ENCODE measurements around the gene CRX. TPM values are rescaled to one million over a fixed set of nuclear protein-coding genes. Genes with fewer than 3 reads are reported as not detected.
A peak's percentile ranks its signal among the peaks of the same experiment; 100 is the strongest.
"Not testable (repeated sequence)": the region's sequence is repeated elsewhere in the genome, so short reads cannot be mapped to it uniquely, and the experiment has no call there.

Gene CRX
- total and polyA plus RNA-seq, 11 donors = not detected

- Histone ChIP-seq H3K27ac (no peak overlapping the region), H3K4me1 (no peaks in the 10 kb centered on the region), H3K27me3 (peaks cover 0 to 51% (median 13%) of the 10 kb centered on the region in 9 donors), H3K36me3 (no peaks in the 10 kb centered on the region), H3K9me3 (no peaks in the 10 kb centered on the region), H3K4me3 (no peak overlapping the region)
- ATAC-seq (no peak), DNase-seq (no peak)
- intact Hi-C loops (cut with DNase I) = no loop called here
- 42 to 60% (median 51%) methylated on average over 5 of the region's 5 CpGs for WGBS, 4 donors
- no peak for TF ChIP-seq POLR2A (IDR thresholded peaks at IDR 0.05)
Observed at GRCh38 chr19:47842941-47843340, 21.2 kb downstream of the CRX start.

- no peak overlapping the region for H3K27ac ChIP-seq
- 50 to 58% (median 55%) methylated on average over 10 of the region's 10 CpGs for WGBS, 4 donors
- H3K9me3 ChIP-seq = no peaks in the 10 kb centered on the region
- TF ChIP-seq CTCF (IDR thresholded peaks at IDR 0.05) (no peak), POLR2A (IDR thresholded peaks at IDR 0.05) (no peak)
- H3K4me1 ChIP-seq = no peaks in the 10 kb centered on the region
- H3K4me3 ChIP-seq = no peak overlapping the region
- DNase-seq (no peak), ATAC-seq (no peak)
- peaks cover 0 to 66% (median 30%) of the 10 kb centered on the region in 9 donors for H3K27me3 ChIP-seq
- intact Hi-C loops (cut with DNase I) = no loop called here
- no peaks in the 10 kb centered on the region for H3K36me3 ChIP-seq
Observed at GRCh38 chr19:47848425-47848822, 26.7 kb downstream of the CRX start.

GRCh38 chr19:47848823-47849473 lies 27.2 kb downstream of the CRX start:
- H3K9me3 ChIP-seq = no peaks in the 10 kb centered on the region
- H3K27me3 ChIP-seq = peaks cover 0 to 71% (median 30%) of the 10 kb centered on the region in 9 donors
- WGBS, 4 donors = 2 to 6% (median 3%) methylated on average over 22 of the region's 22 CpGs
- H3K4me1 ChIP-seq = no peaks in the 10 kb centered on the region
- TF ChIP-seq CTCF (IDR thresholded peaks at IDR 0.05) = peak in 9 of 12 donors; percentile 8 to 37 (median 29)
- TF ChIP-seq POLR2A (IDR thresholded peaks at IDR 0.05) = no peak
- DNase-seq = no peak
- no peak overlapping the region for H3K27ac ChIP-seq
- no peak overlapping the region for H3K4me3 ChIP-seq
- no peaks in the 10 kb centered on the region for H3K36me3 ChIP-seq
- ATAC-seq = no peak
- intact Hi-C loops (cut with DNase I) = no loop called here

- 55 to 80% (median 59%) methylated on average over 4 to 5 of the region's 5 CpGs for WGBS, 4 donors
- H3K27me3 ChIP-seq = peaks cover 0 to 85% (median 30%) of the 10 kb centered on the region in 9 donors
- DNase-seq (no peak), ATAC-seq (no peak)
- no peak overlapping the region for H3K27ac ChIP-seq
- intact Hi-C loops (cut with DNase I) = no loop called here
- H3K4me3 ChIP-seq = no peak overlapping the region
- H3K4me1 ChIP-seq = no peaks in the 10 kb centered on the region
- no peak for TF ChIP-seq POLR2A (IDR thresholded peaks at IDR 0.05)
- TF ChIP-seq CTCF (IDR thresholded peaks at IDR 0.05) = no peak
- no peaks in the 10 kb centered on the region for H3K9me3 ChIP-seq
- H3K36me3 ChIP-seq = no peaks in the 10 kb centered on the region
Observed at GRCh38 chr19:47853003-47853402, 31.3 kb downstream of the CRX start.

GRCh38 chr19:47854459-47854858 lies 32.7 kb downstream of the CRX start:
- H3K36me3 ChIP-seq = no peaks in the 10 kb centered on the region
- ATAC-seq (no peak), DNase-seq (no peak)
- H3K4me1 ChIP-seq = no peaks in the 10 kb centered on the region
- H3K27me3 ChIP-seq = peaks cover 0 to 80% (median 19%) of the 10 kb centered on the region in 9 donors
- WGBS, 4 donors = 72 to 79% (median 77%) methylated on average over 4 of the region's 4 CpGs
- no peak for TF ChIP-seq CTCF (IDR thresholded peaks at IDR 0.05)
- TF ChIP-seq POLR2A (IDR thresholded peaks at IDR 0.05) = no peak
- H3K27ac ChIP-seq = no peak overlapping the region
- no peak overlapping the region for H3K4me3 ChIP-seq
- intact Hi-C loops (cut with DNase I) = no loop called here
- no peaks in the 10 kb centered on the region for H3K9me3 ChIP-seq

GRCh38 chr19:47858231-47858630 lies 36.5 kb downstream of the CRX start:
- ATAC-seq; H3K4me1 ChIP-seq; H3K4me3 ChIP-seq; H3K36me3 ChIP-seq; DNase-seq; intact Hi-C loops (cut with DNase I); H3K27ac ChIP-seq; H3K9me3 ChIP-seq: not testable (repeated sequence)
- WGBS, 4 donors = 83 to 92% (median 86%) methylated on average over 9 of the region's 9 CpGs
- H3K27me3 ChIP-seq = peaks cover 0 to 63% (median 4%) of the 10 kb centered on the region in 9 donors

GRCh38 chr19:47858646-47859285 lies 37.0 kb downstream of the CRX start, which contains the start of gene TPRX2:
Gene TPRX2 (plus strand): TSS chr19:47859235. CDS start chr19:47859247, 12 bp downstream.
- H3K27ac ChIP-seq; ATAC-seq; H3K4me1 ChIP-seq; H3K9me3 ChIP-seq; DNase-seq; H3K36me3 ChIP-seq; intact Hi-C loops (cut with DNase I); H3K4me3 ChIP-seq: not testable (repeated sequence)
- H3K27me3 ChIP-seq = peaks cover 0 to 58% (median 3%) of the 10 kb centered on the region in 9 donors
- 73 to 88% (median 80%) methylated on average over 9 of the region's 9 CpGs for WGBS, 4 donors
